Measurements from ENCODE around the gene RNH1.

RNH1 gene

DNA sequence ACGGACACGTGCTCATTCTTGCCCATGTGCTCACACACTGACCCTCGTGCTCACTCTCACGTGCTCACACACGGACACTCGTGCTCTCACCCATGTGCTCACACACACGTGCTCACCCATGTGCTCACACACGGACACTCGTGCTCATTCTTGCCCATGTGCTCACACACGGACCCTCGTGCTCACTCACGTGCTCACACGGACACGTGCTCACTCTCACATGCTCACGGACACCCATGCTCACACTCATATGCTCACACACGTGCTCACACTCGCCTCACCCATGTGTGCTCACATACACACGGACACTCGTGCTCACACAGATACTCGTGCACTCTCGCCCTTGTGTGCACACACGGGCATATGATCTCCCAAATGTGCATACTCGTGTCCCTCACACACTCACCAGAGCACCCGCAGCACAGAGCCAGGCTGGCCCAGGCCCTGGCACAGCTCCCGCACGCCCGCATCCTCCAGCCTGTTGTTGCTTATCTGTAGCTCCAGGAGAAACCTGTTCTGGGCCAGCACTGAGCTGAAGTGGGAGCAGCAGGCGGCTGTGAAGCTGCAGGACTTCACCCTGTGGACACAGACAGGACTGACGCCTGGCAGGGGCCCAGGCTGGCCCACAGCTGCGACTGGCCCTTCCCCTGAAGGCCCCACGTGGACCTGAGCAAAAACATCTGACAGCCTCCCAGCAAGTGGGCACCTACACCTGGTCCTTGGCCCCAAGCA lies 9.3 kb downstream of the RNH1 start:
- DNase-seq: no peak

DNA sequence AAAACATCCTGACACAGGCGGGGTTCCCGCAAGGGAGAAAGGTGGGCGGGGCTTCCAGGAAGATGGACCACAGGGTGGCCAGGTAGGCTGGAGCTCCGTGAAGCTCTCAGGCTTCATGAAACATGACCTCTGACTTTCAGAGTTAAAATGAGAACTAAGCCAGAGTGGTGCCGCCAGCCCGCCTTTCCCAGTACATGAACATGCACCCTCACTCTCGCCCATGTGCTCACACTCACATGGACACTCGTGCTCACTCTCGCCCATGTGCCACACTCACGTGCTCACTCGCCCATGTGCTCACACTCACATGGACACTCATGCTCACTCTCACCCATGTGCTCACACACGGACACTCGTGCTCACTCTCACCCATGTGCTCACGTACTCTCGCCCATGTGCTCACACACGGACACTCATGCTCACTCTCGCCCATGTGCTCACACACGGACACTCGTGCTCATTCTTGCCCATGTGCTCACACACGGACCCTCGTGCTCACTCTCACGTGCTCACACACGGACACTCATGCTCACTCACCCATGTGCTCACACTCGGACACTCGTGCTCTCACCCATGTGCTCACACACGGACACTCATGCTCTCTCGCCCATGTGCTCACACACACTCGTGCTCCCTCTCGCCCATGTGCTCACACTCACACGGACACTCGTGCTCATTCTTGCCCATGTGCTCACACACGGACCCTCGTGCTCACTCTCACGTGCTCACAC lies 10.0 kb downstream of the RNH1 start:
- DNase-seq: no peak

DNA sequence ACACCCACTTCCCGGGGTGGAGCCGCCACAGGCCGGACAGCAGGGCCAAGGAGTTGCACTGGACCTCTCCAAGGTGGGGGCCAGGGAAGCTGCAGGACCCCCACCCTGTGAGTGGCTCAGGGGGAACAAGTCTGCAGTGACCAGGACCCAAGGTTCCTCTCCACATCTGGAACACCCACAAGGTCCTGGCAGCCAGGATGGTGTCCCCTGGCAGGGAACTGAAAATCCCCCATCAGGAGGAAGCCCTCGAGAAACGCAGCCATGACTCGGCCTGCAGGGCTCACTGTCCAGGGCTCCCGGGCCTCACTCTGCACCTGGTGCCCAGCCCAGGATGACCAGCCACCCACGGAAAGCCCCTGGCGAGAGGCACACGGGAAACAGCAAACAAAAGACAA lies 11.5 kb downstream of the RNH1 start:
- DNase-seq: no peak

DNA sequence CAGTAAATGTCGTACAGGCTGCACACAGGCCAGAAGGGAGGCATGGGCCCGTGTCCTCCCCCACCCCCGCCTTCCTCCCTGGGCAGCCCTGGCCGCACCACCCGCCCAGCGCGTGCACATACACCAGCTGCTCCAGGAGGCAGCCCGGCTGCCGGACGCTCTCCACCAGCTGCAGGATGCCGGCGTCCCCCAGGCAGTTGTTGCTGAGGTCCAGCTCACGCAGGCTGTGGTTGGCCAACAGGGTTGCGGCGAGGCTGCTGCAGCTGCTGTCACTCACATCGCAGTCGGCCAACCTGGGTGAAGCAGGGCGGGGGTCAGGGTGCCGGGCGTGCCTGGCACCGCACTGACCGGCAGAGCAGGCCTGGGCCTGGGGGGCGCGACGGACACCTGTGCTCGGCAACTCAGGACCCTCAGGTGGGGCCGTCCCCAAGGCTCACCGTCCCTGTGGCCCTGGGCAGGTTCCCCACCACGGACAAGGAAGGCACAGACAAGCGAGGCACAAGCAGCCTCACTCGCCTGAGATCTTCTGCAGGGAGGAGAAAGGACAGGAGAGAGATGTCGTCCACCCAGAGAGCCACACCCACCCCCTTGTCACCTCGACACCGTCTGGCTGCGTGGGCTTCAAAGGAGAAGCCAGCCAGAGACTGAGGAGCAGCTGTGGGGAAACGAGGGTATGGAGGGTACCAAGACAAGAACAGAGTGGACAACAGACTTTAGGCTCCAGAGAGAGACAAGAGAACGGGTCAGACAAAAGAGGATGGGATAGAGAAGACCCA lies 12.1 kb downstream of the RNH1 start:
- DNase-seq: no peak

DNA sequence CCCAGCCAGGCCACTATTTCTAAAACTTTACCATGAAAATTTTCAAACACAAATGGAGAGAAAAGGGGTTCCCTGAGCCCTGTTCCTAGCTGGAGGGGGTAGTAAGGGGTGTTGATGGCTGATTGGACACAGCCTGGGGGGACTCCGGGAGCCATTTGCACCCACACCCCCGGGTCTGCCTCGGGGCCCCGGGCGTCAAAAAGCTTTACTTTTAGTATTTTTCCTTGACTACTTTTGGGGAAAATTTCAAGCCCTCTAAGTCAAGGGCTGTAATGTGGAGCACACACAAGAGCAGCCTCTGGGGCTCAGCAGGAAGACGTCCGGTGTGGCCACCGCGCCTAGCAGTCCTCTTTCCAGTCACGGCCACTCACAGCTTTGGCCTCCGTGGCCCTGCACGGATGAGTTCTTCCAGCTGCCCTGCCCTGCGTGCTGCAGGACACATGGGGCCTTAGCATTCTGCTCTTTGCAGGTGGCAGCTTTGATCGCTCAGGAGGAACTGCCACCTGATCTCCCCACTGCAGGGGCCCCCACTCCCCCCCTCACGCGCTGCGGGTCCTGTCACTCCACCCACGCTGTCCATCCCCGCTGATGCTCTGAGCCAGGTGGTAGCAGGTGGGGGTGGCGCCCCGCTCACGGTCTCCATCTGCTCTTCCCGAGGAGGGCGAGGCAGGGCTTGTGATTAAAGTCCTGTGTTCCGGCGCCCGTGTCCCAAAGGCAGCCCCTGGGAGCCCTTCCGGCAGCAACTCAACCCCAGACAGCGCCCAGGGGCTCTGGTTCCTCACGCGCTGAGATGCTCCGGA lies 14.4 kb downstream of the RNH1 start:
- DNase-seq: no peak

DNA sequence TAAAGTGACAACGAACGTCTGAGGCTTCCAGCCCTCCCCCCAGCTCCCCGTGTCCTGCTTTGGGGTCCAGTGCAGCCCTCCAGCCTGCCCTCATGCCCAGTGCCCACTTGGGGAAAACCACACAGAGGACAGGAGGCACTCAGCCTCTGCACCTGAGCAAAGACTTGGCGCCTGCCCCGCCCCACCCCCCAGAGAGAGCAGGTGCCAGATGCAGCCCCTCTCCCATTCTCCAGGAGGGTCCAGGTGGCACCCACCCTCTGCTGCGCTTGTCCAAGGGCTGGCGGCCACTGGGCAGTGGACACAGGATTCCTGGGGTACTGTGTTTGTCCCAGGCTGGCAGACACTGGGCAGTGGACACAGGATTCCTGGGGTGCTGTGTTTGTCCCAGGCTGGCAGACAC lies 15.7 kb downstream of the RNH1 start:
- no peak for DNase-seq

DNA sequence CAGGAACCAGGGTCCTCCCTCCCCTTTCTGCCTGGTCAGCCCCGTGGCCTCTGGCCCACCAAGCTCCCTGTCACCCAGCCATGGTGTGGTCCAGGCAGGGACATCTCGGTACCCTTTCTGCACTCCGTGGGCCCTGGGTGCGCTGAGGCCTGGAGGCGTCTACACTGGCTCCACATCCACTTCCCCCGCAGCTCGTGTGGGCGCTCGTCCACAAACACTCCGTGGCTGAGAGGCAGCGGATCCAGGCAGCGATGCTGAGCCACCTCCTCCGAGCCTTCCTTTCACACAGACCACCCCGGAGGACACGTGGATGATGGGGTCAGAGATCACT lies 16.1 kb downstream of the RNH1 start:
- no peak for DNase-seq

DNA sequence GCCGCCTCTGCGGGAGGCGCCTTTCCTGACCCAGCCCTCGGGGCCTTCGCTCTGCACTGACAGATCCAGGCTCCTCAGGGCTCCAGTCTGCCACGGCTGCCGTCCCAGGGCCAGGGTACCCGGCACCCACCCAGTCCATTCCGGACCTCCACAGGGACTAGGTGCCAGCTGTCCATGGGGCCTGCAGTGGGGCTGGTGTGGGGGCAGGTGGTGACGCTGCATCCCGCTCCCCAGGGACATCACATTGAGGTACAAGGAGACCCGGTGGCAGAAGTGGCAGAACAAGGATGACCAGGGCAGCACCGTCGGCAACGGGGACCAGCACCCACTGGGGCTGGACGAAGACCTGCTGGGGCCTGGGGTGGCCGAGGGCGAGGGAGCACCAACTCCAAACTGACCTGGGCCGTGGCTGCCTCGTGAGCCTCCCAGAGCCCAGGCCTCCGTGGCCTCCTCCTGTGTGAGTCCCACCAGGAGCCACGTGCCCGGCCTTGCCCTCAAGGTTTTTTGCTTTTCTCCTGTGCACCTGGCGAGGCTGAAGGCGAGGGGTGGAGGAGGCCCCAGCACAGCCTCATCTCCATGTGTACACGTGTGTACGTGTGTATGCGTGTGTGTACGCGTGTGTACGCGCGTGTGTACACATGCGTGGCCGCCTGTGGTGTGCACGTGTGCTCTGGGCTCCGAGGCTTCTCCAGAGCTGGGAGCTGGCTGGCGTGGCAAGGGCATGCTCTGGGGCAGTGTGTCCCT lies 16.7 kb downstream of the RNH1 start:
- no peak for DNase-seq

DNA sequence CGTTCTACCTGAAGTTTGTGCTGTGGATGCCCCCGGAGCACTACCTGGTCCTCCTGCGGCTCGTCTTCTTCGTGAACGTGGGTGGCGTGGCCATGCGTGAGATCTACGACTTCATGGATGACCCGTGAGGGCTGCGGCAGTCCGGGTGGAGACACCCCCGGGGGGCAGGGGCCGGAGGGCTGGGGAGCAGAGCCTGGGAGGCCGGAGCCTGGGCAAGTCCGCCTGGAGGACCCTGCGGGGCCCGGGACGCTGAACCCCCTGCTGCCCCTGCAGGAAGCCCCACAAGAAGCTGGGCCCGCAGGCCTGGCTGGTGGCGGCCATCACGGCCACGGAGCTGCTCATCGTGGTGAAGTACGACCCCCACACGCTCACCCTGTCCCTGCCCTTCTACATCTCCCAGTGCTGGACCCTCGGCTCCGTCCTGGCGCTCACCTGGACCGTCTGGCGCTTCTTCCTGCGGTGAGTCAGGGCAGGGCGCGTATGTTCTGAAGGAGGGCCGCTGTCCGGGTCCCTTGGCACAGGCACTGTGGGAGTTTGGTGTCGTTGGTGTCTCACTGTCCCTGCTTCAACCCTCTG lies 17.3 kb downstream of the RNH1 start:
- no peak for DNase-seq

DNA sequence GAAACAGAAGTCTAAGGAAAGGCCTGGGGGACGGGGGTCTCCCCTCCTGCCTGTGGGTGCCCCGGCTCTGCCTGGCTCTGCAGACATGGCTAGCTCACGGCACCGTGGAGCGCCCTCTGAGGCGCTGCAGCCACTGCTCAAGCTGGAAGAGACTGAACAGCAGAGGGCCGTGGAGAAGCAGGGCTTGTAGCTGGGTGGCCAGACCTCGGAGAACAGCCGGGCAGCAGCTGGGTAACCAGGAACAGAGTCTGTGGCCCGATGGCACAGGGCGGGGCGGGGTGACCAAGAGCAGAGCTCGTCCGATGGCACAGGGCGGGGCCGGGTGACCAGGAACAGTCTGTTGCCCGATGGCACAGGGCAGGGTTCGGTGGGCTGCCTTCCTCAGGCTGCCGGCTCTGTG lies 18.1 kb downstream of the RNH1 start:
- no peak for DNase-seq

DNA sequence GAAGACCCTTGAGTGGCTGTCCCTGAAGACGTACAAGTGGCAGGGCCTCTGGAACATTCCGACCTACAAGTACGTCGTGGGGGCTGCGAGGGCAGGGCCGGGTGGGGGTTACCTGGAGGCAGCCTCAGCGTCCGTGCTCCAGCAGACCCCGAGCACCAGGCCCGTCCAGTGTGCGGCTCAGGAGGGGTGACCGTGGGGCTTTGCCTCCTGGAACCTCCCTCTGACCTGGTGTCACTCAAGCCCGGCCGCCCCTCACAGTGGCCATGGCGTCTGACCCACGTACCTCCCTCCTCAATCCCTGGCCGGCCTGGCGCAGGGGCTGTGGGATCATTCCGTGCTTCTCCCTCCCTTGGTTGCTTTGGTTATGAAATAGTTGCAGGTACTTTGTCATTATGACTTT lies 18.5 kb downstream of the RNH1 start:
- DNase-seq: no peak

DNA sequence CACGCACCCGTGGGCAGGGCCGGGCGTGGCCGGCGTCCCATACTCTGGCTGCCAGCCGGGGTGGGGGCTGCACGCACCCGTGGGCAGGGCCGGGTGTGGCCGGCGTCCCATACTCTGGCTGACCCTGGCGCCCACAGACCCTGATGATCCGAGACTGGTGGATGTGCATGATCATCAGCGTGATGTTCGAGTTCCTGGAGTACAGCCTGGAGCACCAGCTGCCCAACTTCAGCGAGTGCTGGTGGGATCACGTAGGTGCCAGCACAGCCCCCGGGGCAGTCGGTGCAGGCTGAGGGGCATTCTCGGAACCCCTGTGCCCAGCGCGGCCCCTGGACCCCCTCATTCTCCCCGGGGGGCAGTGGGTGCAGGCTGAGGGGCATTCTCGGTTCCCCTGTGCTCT lies 19.0 kb downstream of the RNH1 start:
- DNase-seq: no peak

DNA sequence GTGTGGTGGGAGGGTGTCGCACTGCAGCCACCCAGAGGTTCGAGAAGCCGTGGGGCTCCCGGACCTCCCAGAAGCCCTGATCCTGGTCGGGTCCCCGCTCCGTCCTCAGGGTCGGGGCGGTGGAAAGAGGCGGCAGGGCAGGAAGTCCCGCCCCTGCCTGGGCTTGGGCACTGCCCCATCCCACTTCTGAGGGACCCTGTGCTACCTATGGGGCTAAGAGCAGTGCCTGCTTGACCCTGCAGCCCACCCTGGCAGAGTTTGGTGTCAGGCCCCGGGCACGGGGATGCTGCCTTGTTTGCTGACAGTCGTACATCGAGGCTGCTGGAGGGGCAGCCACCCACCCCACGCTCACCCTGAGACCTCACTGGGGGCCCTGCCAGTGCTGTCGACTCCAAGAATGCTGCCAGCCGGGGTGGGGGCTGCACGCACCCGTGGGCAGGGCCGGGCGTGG lies 19.4 kb downstream of the RNH1 start:
- DNase-seq: no peak

DNA sequence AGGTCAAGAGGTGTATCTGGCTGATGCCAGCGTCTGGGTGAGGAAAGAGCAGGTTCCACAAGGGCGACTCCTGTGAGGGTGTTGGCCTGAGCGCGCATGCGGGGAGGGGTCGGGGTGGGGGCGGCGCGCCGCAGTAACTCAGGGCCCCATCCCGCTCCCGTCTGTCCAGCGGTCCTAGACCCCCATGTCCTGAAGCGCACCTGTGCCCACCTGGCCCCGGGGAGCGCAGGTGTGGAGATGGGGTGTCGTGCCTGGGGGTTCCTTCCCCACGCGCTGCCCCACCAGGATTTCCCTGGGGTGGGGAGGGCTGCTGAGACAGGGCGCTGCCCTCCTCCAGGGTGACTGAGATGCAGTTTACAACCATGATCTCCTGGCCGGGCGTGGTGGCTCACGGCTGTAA lies 20.9 kb downstream of the RNH1 start:
- DNase-seq: no peak

DNA sequence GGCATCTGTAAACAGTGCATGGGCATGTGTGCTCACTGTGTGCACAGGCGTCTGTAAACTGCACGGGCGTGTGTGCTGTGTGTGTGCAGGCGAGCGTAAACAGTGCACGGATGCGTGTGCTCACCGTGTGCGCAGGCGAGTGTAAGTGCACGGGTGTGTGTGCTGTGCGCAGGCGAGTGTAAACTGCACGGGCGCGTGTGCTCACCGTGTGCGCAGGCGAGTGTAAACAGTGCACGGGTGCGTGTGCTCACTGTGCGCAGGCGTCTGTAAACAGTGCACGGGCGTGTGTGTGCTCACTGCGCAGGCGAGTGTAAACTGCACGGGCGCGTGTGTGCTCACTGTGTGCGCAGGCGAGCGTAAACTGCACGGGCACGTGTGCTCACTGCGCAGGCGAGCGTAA lies 22.4 kb downstream of the RNH1 start:
- DNase-seq: no peak

DNA sequence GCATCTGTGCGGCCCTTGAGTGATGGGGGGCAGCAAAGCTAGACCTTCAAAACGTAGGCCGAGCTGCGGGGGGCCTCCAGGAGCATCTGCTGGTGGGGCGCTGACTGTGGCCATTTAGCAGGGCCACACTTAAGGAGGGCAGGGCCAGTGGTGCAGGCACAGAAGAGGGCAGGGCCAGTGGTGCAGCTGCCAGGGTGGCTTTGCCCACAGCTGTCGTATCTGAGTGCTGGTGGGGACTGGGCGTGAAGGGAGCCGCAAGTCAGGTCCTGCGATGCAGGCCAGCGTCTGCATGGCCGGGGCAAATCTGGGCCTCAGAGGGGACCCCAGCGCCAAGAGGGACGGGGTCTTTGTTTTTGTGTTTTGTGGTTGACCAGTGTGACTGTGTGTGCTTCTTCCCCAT lies 27.7 kb downstream of the RNH1 start:
- DNase-seq: no peak

DNA sequence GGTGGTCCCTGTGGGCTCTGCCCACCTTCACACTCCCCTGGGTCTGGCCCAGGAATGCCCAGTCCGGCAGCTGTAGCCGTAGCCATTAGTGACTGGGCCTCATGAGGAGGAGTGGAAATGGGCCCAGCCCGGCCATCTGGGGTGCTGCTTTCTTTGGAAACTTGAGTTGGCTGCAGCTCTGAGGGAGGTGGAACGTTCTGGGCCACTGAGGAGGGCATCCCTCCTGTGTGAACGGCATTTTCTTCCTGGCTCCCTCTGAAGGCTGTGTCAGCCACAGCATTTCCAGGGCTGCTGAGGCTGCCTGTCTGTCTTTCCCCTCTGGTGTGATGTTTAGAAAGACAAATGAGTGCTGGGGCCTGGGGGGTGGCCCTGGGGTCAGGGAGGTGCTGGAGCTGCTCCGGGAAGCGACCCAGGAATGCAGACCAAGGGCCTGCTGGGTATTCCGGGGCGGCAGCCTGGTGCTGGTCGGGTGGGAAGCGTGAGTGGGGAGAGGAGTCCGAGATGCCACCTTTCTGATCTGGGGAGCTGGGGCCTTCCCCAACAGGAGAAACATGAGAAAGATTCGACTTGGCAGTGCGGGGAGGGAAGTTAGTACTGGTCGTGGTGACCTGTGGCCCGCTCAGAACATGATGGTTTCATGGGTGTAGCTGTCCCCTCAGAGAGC lies 29.9 kb downstream of the RNH1 start:
- DNase-seq: no peak

DNA sequence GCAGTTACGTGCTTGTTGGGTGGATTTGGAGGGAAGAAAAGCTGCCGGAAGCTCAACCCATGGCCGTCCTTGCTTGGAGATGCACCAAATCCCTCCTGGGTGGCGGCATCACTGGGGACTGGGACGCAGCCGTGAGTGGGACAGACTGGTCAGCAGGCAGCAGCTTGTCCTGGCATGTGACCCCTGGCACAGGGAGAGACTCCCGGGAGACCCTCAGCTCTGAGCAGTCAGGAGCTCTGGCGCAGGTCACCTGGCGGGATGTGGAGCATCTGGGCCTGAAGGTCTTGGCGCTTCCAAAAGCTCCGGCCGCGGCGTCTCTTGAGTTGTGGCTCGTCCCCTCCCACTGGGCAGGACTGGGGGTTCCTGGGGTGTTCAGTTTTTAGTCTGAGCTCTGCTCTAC lies 30.6 kb downstream of the RNH1 start:
- DNase-seq: no peak

DNA sequence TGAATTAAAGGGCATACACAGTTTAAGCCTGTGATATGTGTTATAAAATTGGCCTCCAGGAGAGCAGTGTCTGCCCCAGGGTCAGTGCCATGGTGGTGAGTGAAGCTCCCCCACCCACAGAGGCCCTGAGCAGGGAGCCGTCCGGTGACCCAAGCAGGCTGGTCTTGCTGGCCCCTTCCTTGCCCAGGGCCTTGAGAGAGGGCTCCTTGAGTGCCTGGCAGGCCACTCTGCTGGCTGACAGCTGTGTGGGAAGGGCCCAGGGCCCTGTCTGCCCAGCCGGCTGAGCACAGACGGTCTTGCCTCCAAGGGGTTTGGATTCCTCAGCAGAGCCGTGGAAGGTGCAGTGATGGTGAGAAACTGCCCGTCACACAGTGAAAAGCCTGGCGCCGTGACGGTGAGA lies 31.1 kb downstream of the RNH1 start:
- DNase-seq: no peak

DNA sequence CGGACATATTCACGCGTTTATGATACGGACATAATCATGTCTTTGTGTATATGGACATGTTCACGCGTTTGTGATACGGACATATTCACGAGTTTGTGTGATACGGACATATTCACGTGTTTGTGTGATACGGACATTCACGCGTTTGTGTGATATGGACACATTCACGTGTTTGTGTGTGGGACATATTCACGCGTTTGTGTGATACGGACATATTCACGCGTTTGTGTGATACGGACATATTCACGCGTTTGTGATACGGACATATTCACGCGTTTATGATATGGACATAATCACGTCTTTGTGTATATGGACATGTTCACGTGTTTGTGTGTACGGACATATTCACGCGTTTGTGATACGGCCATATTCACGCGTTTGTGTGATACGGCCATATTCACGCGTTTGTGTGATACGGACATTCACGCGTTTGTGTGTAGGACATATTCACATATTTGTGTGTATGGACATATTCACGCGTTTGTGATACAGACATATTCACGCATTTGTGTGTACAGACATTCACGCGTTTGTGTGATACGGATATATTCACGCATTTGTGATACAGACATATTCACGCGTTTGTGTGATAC lies 32.0 kb downstream of the RNH1 start:
- no peak for DNase-seq

All from CD4-positive, alpha-beta T cell treated with Interleukin-12 subunit alpha and Interleukin-12 subunit beta, for 1 hour (primary cell).